Measurements from ENCODE around the gene UBE2I. TPM values are rescaled to one million over a fixed set of nuclear protein-coding genes. Genes with fewer than 3 reads are reported as not detected.

Gene UBE2I
- total and polyA plus RNA-seq, 5 donors, result 73.5 to 95.3 (median 86.2) TPM

DNA sequence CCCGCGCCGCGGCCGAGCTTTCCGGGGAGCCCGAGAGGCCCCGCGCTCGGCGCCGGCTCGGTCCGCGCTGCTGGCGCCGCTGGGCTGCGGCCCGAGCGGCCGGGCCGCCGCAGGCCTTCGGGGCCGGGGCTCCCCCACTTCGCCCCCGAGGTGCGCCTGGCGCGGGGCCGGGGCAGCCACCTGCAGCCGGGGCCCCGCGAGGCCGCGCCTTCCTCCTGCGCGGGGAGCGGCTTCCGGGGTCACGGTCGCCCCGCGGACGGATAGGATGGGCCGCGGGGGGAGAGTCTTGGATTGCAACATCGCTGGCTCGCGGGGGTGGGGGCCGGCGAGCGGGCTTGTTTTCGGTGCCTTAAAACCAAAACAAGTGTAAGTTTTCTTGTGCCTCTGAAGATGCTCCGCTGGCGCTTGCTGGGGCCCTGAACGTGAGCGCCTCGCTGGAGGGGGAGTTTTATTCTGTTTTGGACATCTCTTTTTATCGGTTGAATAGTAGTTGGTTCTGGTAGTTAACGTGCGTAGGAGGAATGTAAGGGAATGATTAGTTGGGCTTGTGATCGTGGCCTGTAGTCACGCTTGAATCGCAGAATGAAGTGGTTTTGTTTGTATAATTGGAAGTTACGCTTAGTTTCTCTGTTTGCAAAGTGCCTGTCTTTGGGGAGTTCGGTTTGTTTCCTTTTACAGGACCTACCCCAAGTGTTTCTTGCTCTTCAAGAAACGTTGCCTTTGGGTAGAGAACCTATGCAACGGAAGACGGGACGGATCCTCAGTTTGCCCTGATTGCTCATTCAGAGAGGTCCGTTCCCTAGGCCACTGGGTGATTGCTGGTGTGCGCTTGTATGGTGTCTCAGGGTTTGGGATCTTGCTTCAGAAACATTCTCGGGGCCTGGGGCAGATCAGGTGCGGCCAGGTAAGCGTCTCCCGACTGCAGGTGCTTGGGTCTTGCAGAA lies 724 bp downstream of the UBE2I start:
- DNase-seq (peak; percentile 69 to 85 (median 83)), ATAC-seq (no peak)
- Histone ChIP-seq H3K4me1 (ENCODE audit: control insufficient read depth, insufficient read depth, low read length) (peaks cover 13% of the 10 kb centered on the region), H3K9me3 (ENCODE audit: control insufficient read depth, low read length) (no peaks in the 10 kb centered on the region), H3K4me3 (ENCODE audit: low read length) (peak overlapping the region; percentile 98), H3K27ac (ENCODE audit: low read length) (peak overlapping the region; percentile 50), H3K27me3 (ENCODE audit: control insufficient read depth, insufficient read depth) (no peaks in the 10 kb centered on the region)
- WGBS, result under 1% methylated on average over 77 of the region's 77 CpGs
- intact Hi-C loops (cut with DNase I), result loop anchor here in 1 of 4 donors (10.0 kb wide), 1 partner anchor 105 kb away; the partner anchor contains the start of gene UNKL

DNA sequence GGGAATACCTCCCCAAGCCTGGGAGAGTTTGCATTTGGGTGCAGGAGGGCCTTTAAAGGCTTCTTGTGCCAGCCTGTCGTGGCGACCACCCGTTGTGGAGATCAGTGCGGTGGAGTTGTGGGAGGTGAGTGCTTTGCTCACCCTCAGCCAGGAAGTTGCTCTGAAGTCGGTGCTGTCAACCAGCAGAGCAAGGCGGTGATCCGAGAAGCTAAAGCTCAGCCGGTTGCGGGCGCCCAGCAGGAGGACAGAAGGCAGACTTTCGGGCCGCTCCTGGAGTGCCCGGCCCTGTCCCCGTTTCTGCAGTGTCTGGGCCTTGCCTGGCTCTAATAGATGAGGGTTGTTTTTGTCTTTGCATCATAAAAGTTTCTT lies 1.4 kb downstream of the UBE2I start:
- intact Hi-C loops (cut with DNase I), result no loop called here
- Histone ChIP-seq H3K27me3 (ENCODE audit: control insufficient read depth, insufficient read depth) (no peaks in the 10 kb centered on the region), H3K27ac (ENCODE audit: low read length) (peak overlapping the region; percentile 43), H3K4me1 (ENCODE audit: control insufficient read depth, insufficient read depth, low read length) (peaks cover 13% of the 10 kb centered on the region), H3K4me3 (ENCODE audit: low read length) (peak overlapping the region; percentile 98), H3K9me3 (ENCODE audit: control insufficient read depth, low read length) (no peaks in the 10 kb centered on the region)
- DNase-seq (peak in 1 of 3 donors; percentile 46), ATAC-seq (no peak)
- 4% methylated on average over 14 of the region's 14 CpGs for WGBS

DNA sequence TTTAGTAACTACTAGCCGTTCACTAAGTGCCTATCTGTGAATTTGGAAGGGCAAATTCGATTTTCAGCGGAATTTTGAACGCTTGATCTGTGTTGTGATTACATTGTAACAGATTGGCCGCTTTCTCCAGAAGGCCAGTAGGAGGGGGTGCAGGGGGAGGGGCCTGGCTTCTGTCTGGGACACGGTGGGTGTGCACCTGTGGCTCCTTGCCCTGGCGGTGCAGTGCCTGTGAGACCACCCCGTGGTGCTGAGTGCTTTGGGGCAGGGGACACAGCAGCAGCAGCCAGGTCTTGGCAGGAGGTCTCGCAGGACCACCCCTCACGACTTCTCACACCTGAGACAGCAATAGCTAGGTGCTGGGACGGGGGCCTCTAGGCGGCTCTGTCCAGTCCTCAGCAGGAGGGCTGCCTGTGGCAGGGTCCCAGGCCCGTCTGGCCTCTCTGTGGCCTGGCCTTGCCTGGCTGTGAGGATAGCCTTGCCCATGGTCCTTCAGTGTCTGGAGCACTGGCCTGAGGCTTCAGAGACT lies 1.8 kb downstream of the UBE2I start:
- 14% methylated on average over 13 of the region's 13 CpGs for WGBS
- no peak for ATAC-seq
- Histone ChIP-seq H3K27me3 (ENCODE audit: control insufficient read depth, insufficient read depth) (no peaks in the 10 kb centered on the region), H3K4me3 (ENCODE audit: low read length) (peak overlapping the region; percentile 98), H3K27ac (ENCODE audit: low read length) (peak overlapping the region; percentile 22), H3K4me1 (ENCODE audit: control insufficient read depth, insufficient read depth, low read length) (peaks cover 13% of the 10 kb centered on the region), H3K9me3 (ENCODE audit: control insufficient read depth, low read length) (no peaks in the 10 kb centered on the region)
- DNase-seq, result peak in 1 of 3 donors; percentile 61
- intact Hi-C loops (cut with DNase I), result no loop called here

DNA sequence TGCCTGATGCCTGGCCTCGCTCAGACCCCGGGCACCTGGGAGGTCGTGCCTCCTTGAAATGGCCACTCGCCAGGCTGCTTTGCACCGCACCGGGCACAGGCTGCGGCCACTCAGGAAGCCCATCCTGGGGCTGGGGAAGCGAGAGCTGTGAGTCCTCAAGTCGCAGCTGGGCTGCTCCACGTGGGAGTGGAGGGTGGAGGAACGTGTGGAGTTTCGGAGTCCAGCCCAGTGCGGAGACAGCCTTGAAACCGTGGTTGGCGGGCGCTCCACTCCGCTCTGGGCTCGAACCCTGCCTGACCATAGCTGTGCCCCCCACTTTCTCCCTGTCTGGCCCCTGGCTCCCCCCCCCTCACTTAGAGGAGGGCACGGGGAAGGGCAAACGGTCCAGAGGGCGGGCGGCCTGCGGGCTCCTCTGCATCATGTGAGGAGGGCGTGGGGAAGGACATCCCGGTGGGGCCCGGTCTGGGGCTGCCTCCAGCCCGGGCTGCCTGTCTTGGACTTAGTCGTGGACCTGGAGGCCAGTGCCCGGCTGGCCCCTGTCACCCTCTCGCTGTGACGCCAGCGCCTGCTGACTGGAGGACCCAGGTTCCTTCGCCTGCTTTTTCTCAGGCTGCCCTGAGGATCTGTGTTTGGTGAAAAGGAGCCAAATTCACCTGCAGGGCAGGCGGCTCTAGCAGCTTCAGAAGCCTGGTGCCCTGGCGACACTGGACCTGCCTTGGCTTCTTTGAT lies 2.5 kb downstream of the UBE2I start:
- DNase-seq, result peak in 2 of 3 donors; percentile 71 to 74
- Histone ChIP-seq H3K9me3 (ENCODE audit: control insufficient read depth, low read length) (no peaks in the 10 kb centered on the region), H3K27me3 (ENCODE audit: control insufficient read depth, insufficient read depth) (no peaks in the 10 kb centered on the region), H3K4me3 (ENCODE audit: low read length) (no peak overlapping the region), H3K27ac (ENCODE audit: low read length) (peak overlapping the region; percentile 22), H3K4me1 (ENCODE audit: control insufficient read depth, insufficient read depth, low read length) (peaks cover 13% of the 10 kb centered on the region)
- peak; percentile 4 to 11 for ATAC-seq
- 21% methylated on average over 35 of the region's 35 CpGs for WGBS
- intact Hi-C loops (cut with DNase I), result no loop called here

DNA sequence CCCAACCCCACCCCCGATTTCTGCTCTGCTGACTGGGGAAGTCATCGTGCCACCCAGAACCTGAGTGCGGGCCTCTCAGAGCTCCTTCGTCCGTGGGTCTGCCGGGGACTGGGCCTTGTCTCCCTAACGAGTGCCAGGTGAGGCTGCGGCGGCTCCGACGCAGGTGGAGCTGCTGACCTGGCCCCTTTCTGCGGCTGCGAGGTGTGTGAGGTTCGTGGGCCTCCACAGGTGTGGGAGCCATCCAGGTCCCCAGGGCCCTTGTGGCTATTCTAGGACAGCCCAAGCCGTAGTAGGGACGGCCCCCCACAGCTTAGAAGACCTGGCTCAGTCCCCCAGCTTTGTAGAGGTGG lies 3.0 kb downstream of the UBE2I start:
- Histone ChIP-seq H3K4me1 (ENCODE audit: control insufficient read depth, insufficient read depth, low read length) (peaks cover 13% of the 10 kb centered on the region), H3K27me3 (ENCODE audit: control insufficient read depth, insufficient read depth) (no peaks in the 10 kb centered on the region), H3K27ac (ENCODE audit: low read length) (peak overlapping the region; percentile 4), H3K9me3 (ENCODE audit: control insufficient read depth, low read length) (no peaks in the 10 kb centered on the region), H3K4me3 (ENCODE audit: low read length) (no peak overlapping the region)
- DNase-seq, result peak in 1 of 3 donors; percentile 49
- 78% methylated on average over 16 of the region's 16 CpGs for WGBS
- no peak for ATAC-seq
- intact Hi-C loops (cut with DNase I), result no loop called here

DNA sequence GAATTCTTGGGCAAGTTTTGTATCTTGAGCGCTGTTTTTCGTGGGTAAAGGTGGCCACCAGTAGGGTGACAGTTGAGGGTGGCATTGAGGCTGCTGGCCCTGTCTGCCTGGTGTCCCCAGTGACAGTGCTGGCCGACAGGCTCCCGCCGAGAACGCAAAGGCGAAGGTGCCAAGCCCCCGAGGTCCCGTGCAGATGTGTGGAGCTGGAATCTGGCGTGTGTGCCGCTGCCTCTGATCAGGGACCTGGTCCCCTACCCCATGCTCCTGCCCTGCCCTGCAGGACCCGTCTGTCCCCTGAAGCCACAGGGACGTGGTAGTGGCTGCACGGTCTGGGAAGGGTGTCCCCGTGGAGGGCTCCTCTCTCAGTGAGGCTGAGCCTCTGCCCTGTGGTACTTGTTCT lies 3.5 kb downstream of the UBE2I start:
- Histone ChIP-seq H3K27ac (ENCODE audit: low read length) (no peak overlapping the region), H3K9me3 (ENCODE audit: control insufficient read depth, low read length) (no peaks in the 10 kb centered on the region), H3K27me3 (ENCODE audit: control insufficient read depth, insufficient read depth) (no peaks in the 10 kb centered on the region), H3K4me3 (ENCODE audit: low read length) (no peak overlapping the region), H3K4me1 (ENCODE audit: control insufficient read depth, insufficient read depth, low read length) (peaks cover 13% of the 10 kb centered on the region)
- ATAC-seq, result no peak
- DNase-seq, result peak in 2 of 3 donors; percentile 42 to 55
- WGBS, result 84% methylated on average over 15 of the region's 15 CpGs
- intact Hi-C loops (cut with DNase I), result no loop called here

DNA sequence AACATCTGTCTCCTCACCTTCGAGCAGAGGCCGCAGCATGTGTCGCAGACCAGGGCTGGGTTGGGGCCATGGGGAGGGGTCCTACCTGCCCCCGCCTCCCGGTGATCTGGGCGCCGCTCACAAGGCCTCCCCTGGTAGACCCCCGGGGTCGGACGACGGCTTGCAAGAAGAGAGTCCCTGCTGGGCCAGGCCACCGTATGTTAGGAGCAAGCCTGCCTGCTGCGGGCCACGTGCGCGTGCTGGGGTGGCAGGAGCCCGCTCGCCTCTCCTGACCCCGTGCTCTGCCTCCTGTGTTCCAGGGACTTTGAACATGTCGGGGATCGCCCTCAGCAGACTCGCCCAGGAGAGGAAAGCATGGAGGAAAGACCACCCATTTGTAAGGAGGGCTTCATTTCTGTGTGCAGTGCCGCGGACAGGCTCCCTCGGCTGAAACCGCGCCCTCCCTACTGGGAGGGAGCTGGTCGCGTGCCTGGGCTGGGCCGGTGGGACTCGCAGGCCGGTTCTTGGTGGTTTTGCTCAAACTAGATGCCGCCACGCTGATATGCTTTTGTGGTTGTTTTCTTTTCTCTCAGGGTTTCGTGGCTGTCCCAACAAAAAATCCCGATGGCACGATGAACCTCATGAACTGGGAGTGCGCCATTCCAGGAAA lies 4.4 kb downstream of the UBE2I start:
- DNase-seq (peak in 2 of 3 donors; percentile 53 to 55), ATAC-seq (no peak)
- no peak overlapping the region for H3K4me3 ChIP-seq (ENCODE audit: low read length)
- intact Hi-C loops (cut with DNase I), result no loop called here
- WGBS, result 88% methylated on average over 38 of the region's 38 CpGs
- H3K9me3 ChIP-seq (ENCODE audit: control insufficient read depth, low read length), result no peaks in the 10 kb centered on the region
- H3K27me3 ChIP-seq (ENCODE audit: control insufficient read depth, insufficient read depth), result no peaks in the 10 kb centered on the region
- H3K27ac ChIP-seq (ENCODE audit: low read length), result no peak overlapping the region
- peaks cover 13% of the 10 kb centered on the region for H3K4me1 ChIP-seq (ENCODE audit: control insufficient read depth, insufficient read depth, low read length)

DNA sequence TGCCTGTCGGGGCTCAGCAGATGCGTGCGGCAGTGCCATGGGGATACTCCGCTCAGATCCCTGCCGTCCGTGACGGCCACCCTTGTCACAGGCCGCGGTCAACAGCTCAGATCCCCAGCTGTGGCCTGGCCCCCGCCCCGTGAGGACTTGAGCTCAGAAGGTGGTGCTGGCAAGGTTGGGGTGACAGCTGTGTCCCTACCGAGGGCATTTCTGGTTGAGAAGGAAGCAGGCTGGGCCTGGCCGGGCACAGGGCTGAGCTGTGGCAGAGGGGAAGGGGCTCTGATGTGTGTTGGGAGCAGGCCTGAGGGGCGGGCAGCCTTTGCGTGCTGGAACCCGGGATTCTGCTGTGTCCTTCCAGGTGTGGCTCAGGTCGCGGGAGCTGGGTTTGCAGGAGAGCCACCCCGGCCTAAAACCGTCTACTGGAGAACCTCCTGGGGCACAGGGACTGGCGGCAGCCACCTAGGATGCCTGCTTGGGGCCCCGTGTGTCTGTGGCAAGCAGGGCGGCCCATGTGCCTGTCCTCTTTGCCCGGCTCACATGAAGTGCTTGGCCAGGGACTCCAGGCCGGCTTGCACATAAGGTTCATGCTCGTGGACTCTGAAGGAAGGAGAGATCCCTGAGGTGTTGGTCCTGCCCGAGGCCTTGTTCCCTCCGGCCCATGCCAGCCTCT lies 5.1 kb downstream of the UBE2I start:
- intact Hi-C loops (cut with DNase I), result no loop called here

DNA sequence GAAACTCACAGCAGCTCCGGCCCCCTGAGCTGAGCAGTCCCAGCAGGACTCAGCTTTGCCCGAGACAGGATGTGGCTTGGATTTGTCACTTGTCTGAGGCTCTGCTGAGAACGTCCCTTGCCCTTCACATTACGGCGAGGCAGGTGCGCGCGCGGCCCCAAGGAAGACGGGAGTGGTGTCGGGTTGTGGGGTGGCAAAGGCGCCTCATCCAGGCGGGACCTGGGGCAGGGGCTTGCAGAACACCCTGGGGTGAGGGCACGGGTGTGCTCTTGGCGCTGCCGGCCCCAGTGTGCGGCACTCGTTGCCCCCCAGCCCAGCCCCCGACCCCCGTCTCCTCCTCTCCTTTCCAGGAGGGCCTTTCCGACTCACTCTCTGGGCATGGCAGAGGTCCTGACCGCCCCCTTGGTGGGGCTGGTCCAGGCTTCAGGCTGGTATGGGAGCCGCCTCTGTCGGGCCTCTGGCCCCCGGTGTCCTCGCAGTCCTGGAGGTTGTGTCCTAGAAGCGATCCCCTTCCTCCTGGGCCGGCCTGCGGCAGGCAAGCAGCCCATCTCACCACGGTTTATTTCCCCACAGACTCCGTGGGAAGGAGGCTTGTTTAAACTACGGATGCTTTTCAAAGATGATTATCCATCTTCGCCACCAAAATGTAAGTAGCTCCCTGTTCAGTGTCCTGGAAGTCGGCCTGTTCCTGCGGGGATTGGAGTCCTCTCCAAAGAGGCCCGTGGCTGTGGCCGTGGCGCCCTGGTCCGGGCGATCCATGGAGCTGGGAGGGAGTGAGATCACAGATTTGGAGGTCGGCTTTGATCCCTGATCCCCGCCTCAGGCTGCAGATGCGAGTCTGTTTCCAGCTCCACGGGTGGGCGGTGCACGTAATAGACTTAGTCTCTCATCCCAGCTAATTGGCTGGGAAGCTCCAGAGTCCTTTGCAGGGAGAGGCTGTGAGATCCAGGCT lies 5.9 kb downstream of the UBE2I start:
- H3K27ac ChIP-seq (ENCODE audit: low read length), result no peak overlapping the region
- ATAC-seq, result no peak
- no peak overlapping the region for H3K4me3 ChIP-seq (ENCODE audit: low read length)
- intact Hi-C loops (cut with DNase I), result no loop called here
- no peaks in the 10 kb centered on the region for H3K27me3 ChIP-seq (ENCODE audit: control insufficient read depth, insufficient read depth)
- DNase-seq, result peak in 2 of 3 donors; percentile 46 to 48
- H3K9me3 ChIP-seq (ENCODE audit: control insufficient read depth, low read length), result no peaks in the 10 kb centered on the region
- 83% methylated on average over 46 of the region's 46 CpGs for WGBS
- H3K4me1 ChIP-seq (ENCODE audit: control insufficient read depth, insufficient read depth, low read length), result peaks cover 13% of the 10 kb centered on the region

More for the DNA sequence above, 5.1 kb downstream of the UBE2I start:
- H3K27ac ChIP-seq (ENCODE audit: low read length), result no peak overlapping the region
- ATAC-seq, result no peak
- peaks cover 13% of the 10 kb centered on the region for H3K4me1 ChIP-seq (ENCODE audit: control insufficient read depth, insufficient read depth, low read length)
- no peaks in the 10 kb centered on the region for H3K9me3 ChIP-seq (ENCODE audit: control insufficient read depth, low read length)
- 85% methylated on average over 28 of the region's 28 CpGs for WGBS
- DNase-seq, result peak in 2 of 3 donors; percentile 36 to 59
- no peak overlapping the region for H3K4me3 ChIP-seq (ENCODE audit: low read length)
- no peaks in the 10 kb centered on the region for H3K27me3 ChIP-seq (ENCODE audit: control insufficient read depth, insufficient read depth)

All from right cardiac atrium (tissue), 5 donors.